ENCODE results near the gene DYNLL1.
"Not testable (repeated sequence)": the region's sequence is repeated elsewhere in the genome, so short reads cannot be mapped to it uniquely, and the experiment has no call there.

DNA sequence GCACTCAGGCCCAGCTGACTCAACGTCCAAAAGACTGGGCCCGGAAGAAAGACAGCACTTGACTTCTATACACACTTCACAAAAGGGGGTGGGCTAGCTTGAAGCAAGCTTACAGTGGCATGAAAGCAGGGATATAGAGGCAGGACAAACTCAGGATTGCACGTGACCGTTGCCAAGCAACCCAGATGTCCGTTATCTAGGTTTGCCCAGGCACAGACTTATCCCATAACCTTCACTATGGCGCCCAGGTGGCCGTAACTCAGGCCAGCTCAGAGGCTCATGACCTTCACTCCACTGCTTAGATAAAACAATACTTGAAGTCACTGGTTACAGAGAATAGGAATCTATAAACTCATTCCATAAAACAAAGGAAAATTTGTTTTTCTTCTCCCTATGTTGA, 8.4 kb upstream of the DYNLL1 start:
- TF ChIP-seq CTCF, MYC (IDR thresholded peaks at IDR 0.05; ENCODE audit: low read depth, low read length): not testable (repeated sequence)
